AG08396 (cell line): ENCODE results near the gene ARID1A.

Experiments used
- DNase-seq: peaks from one replicate; pipeline ENCODE4 v3.0.0; 2012; ENCODE audit warnings: low spot score, mixed read lengths

ARID1A gene

GRCh38 chr1:26827663-26828062 lies 131.8 kb downstream of the ARID1A start:
- DNase-seq, result no peak

GRCh38 chr1:26828411-26828991 lies 132.7 kb downstream of the ARID1A start:
- DNase-seq, result no peak

- no peak for DNase-seq
These were observed 133.5 kb downstream of the ARID1A start for GRCh38 chr1:26829184-26829911.

- no peak for DNase-seq
These were observed 135.2 kb downstream of the ARID1A start for GRCh38 chr1:26831059-26831458.
